HuH-7.5 (cell line): ENCODE data around the gene PRAME.
A peak's percentile ranks its signal among the peaks of the same experiment; 100 is the strongest.
"Not testable (repeated sequence)": the region's sequence is repeated elsewhere in the genome, so short reads cannot be mapped to it uniquely, and the experiment has no call there.

Experiments
- DNase-seq: peaks from one replicate; pipeline ENCODE4 v3.0.0; 2011; ENCODE audit warnings: low spot score

The PRAME gene

GRCh38 chr22:22520667-22521602, 38.1 kb downstream of the PRAME start:
- DNase-seq = no peak

- DNase-seq = peak; percentile 64
Measured at GRCh38 chr22:22520020-22520656, 38.9 kb downstream of the PRAME start, which contains the start of gene ZNF280A. Gene ZNF280A (minus strand): TSS chr22:22520270. CDS start chr22:22515630, 4,640 bp downstream.

- DNase-seq = peak; percentile 19
Measured at GRCh38 chr22:22519591-22519990, 39.5 kb downstream of the PRAME start.

GRCh38 chr22:22516992-22517391, 42.1 kb downstream of the PRAME start:
- DNase-seq = no peak

- DNase-seq = no peak
Measured at GRCh38 chr22:22515890-22516289, 43.2 kb downstream of the PRAME start.

- not testable (repeated sequence) for DNase-seq
Measured at GRCh38 chr22:22514431-22514830, 44.6 kb downstream of the PRAME start.

GRCh38 chr22:22513619-22514018, 45.4 kb downstream of the PRAME start:
- DNase-seq = no peak

- no peak for DNase-seq
Measured at GRCh38 chr22:22512951-22513350, 46.1 kb downstream of the PRAME start.

- not testable (repeated sequence) for DNase-seq
Measured at GRCh38 chr22:22510833-22511232, 48.2 kb downstream of the PRAME start.

- not testable (repeated sequence) for DNase-seq
Measured at GRCh38 chr22:22509912-22510311, 49.2 kb downstream of the PRAME start.

- peak; percentile 79 for DNase-seq
Measured at GRCh38 chr22:22508274-22509176, 50.5 kb downstream of the PRAME start, which contains the start of gene ZNF280B. Gene ZNF280B (minus strand): TSS chr22:22508742. CDS start chr22:22489398, 19,344 bp downstream.

GRCh38 chr22:22507743-22508273, 51.3 kb downstream of the PRAME start:
- peak; percentile 25 for DNase-seq

- DNase-seq = no peak
Measured at GRCh38 chr22:22506736-22507135, 52.3 kb downstream of the PRAME start.

GRCh38 chr22:22498267-22498666, 60.8 kb downstream of the PRAME start:
- no peak for DNase-seq
